GM19240 (cell line): ENCODE results near the gene ABCA1.
"Not testable (repeated sequence)": the region's sequence is repeated elsewhere in the genome, so short reads cannot be mapped to it uniquely, and the experiment has no call there.

Experiments used
- DNase-seq: peaks from one replicate; pipeline ENCODE4 v3.0.0; 2011; ENCODE audit warnings: low spot score; ENCODE audit not compliant: insufficient read length

Gene ABCA1

GRCh38 chr9:104769655-104770054 lies 158.3 kb downstream of the ABCA1 start:
- DNase-seq, result no peak

- not testable (repeated sequence) for DNase-seq
Observed at GRCh38 chr9:104769029-104769428, 158.9 kb downstream of the ABCA1 start.

GRCh38 chr9:104767507-104767906 lies 160.4 kb downstream of the ABCA1 start:
- no peak for DNase-seq

GRCh38 chr9:104766025-104766424 lies 161.9 kb downstream of the ABCA1 start:
- no peak for DNase-seq

- no peak for DNase-seq
Observed at GRCh38 chr9:104765138-104765537, 162.8 kb downstream of the ABCA1 start.

- DNase-seq, result no peak
Observed at GRCh38 chr9:104758974-104759373, 169.0 kb downstream of the ABCA1 start.

- no peak for DNase-seq
Observed at GRCh38 chr9:104750185-104750767, 177.7 kb downstream of the ABCA1 start.

- DNase-seq, result no peak
Observed at GRCh38 chr9:104748359-104749031, 179.5 kb downstream of the ABCA1 start.

GRCh38 chr9:104747565-104748358 lies 180.2 kb downstream of the ABCA1 start, which contains the start of gene NIPSNAP3A:
Gene NIPSNAP3A, plus strand, starts transcription at chr9:104747683. Its CDS starts 110 bp downstream, at chr9:104747793.
- peak; percentile 43 for DNase-seq

- DNase-seq, result no peak
Observed at GRCh38 chr9:104747245-104747564, 180.8 kb downstream of the ABCA1 start.

- DNase-seq, result no peak
Observed at GRCh38 chr9:104746798-104747197, 181.2 kb downstream of the ABCA1 start.

- no peak for DNase-seq
Observed at GRCh38 chr9:104746285-104746684, 181.7 kb downstream of the ABCA1 start.

- no peak for DNase-seq
Observed at GRCh38 chr9:104745852-104746251, 182.1 kb downstream of the ABCA1 start.

GRCh38 chr9:104743376-104743985 lies 184.5 kb downstream of the ABCA1 start:
- DNase-seq, result no peak

GRCh38 chr9:104740621-104741020 lies 187.3 kb downstream of the ABCA1 start:
- DNase-seq, result no peak

GRCh38 chr9:104738452-104738851 lies 189.5 kb downstream of the ABCA1 start:
- DNase-seq, result no peak
